GM21619 (cell line): Measurements from ENCODE around the gene TLR7.

Experiments used
- ATAC-seq: cut with Tn5 transposase; IDR thresholded peaks from one replicate; pipeline ENCODE4 v1.9.1; 2021; ENCODE audit not compliant: unreplicated experiment

Gene TLR7

DNA sequence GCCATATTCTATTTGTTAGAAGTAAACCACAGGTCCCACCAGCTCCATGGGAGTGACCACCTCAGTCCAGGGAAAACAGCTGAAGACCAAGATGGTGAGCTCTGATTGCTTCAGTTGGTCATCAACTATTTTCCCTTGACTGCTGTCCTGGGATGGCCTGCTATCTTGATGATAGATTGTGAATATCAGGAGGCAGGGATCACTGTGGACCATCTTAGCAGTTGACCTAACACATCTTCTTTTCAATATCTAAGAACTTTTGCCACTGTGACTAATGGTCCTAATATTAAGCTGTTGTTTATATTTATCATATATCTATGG, 55.7 kb downstream of the TLR7 start:
- ATAC-seq = no peak

GRCh38 chrX:12929701-12930100, 62.8 kb downstream of the TLR7 start:
- no peak for ATAC-seq

DNA sequence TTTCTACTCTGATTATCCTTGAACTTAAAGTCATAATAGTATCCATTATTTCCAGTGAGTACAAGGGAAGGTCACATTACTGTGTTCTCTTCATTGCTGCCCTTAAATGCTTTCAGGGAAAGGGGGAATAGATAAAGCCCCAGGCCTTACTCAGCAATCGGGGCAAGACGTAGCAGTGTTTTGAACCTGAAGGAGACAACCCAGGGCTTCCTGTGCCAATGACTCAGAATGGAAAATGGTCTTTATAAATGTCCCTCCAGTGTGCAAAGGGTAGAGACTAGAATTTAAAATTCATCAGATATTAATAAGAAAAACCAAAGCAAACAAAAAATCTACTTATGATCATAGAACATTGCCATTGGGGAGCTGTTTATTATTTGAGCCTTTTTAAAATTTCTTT, 63.3 kb downstream of the TLR7 start:
- ATAC-seq = no peak

DNA sequence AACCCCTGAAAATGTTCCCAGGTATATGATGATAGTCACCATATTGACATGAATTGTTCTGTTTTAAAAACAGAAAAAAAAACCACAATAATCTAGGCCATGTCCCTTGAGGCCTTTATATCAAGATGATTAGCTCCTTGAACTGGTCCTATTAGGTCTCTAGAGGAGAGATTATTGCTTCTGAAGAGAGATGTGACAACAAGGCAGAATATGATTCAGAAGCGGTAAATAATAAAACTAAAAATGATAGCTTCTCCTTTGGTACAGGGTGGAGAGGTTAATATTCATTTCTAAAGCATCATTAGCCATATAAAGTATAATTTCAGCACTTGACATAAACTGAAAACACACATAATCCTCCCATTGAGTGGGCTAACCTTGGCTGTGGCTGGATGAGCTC, 65.4 kb downstream of the TLR7 start:
- ATAC-seq = no peak

DNA sequence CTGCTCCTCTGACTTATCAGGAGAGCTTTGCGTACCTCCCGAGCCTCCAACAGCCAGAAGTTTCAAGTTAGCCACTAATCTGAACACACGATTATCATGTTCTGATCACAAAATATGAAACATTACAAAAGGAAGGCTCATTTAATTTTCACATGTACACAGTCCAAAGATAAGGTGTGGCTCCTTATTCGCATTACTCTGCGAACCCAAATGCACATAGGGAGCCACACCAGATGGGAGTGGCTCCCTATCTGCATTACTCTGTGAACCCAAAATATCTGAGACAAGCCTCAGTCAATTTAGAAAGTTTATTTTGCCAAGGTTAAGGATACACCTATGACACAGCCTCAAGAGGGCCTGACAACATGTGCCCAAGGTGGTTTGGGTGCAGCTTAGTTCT, 68.0 kb downstream of the TLR7 start:
- no peak for ATAC-seq

DNA sequence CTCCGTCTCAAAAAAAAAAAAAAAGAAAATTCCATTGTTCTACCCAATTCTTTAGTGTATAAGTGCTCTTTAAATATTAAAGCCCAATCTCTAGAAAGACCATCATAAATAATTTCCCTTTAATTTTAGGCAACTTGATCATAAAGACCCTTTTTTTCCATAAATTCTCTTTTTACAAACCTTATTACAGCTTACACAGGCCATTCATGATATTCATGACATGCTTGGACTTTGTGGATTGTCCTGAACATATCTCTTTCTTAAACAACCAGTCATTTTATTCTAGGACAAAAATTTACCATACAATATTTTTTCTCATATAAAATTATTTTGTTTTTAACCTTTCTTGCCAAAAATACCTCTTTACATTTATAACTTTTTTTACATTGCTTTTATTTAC, 70.1 kb downstream of the TLR7 start:
- ATAC-seq = no peak
